ENCODE results near the gene SUN5.

SUN5 gene

GRCh38 chr20:32995802-32996201 is 8.4 kb downstream of the SUN5 start:
- DNase-seq (ENCODE audit: low spot score), result no peak

DNA sequence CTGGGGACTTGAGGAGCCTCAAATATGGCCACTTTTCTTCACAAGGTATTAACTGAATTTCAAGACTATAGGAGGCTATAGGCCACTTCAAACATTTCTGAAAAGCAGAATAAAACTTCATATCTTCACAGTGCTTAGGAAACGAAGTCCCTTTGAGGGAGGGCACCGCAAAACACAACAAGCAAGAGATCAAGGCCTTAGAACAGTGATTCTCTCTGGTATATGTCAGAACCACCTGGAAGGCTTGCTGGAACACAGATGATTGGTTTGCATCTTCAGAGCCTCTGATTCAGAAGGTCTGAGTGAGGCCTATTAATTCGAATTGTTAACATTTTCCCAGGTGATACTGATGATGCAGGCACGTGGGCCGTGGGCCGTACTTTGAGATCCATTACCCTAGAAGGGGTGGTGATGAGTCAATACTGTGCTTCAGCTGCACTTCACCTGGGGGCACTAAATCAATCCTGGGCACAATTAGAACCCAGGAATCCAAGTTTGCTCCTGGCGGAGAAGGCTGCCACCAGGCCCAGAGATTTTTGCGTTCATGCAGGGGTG is 10.7 kb downstream of the SUN5 start:
- no peak for DNase-seq (ENCODE audit: low spot score)

DNA sequence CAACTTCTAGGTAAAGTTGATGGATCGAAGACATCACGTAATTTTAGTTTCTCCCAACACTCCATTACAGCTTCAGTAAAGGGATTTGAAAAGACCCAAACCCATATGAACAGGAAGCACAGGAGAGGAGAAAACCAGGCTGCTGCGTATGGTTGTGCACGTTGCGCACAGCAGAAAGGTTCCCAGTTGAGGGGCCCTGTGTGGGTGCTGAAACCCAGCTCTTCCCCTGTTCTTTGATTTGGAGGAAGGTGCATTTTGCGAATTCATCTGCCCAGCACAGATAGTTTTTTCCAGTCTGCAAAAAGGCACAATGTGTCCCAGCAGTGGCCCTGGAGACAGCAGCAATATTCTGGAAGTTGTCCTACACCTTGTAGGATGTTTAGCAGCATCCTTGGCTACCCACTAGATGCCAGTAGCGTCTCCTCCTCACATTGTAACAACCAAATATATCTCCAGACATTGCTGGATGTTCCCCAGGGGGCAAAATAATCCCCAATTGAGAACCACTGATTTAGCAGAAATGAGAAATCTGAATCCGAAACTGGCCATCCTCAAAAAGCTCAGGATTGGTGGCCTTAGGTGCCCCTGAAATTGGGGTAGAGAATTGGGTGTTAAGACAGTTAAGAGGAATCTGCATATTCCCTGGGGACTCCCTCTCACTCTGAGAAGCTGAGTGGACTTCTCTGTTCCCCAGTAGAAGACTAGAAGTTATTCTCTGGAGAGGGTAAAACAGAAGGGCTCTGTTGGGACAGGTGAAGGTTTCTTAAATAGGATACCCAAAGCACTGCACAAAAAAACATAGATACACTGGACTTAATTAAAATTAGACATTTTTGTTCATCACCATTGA is 12.2 kb downstream of the SUN5 start:
- DNase-seq (ENCODE audit: low spot score), result no peak

DNA sequence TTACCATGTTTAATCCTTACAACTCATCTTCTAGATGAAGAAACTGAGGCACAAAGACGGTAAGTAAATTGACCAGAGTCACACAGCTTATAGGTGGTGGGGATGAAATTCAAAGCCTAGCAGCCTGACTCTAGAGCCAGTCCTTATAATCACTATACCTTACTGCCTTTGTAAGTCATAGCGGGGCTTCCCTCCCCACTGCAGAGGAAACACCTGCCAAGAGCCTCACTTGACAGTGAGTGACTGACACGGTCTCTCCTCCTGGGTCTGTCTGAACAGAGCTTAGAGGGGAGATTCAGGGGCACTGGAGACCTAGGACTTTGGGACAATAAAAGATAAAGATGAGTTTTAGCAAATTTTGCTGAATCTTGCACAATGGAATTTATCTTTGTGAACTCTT is 12.8 kb downstream of the SUN5 start:
- no peak for DNase-seq (ENCODE audit: low spot score)

GRCh38 chr20:32990426-32990825 is 13.8 kb downstream of the SUN5 start:
- DNase-seq (ENCODE audit: low spot score), result no peak

GRCh38 chr20:32989507-32990283 is 14.5 kb downstream of the SUN5 start:
- no peak for DNase-seq (ENCODE audit: low spot score)

GRCh38 chr20:32988008-32988407 is 16.2 kb downstream of the SUN5 start:
- DNase-seq (ENCODE audit: low spot score), result no peak

DNA sequence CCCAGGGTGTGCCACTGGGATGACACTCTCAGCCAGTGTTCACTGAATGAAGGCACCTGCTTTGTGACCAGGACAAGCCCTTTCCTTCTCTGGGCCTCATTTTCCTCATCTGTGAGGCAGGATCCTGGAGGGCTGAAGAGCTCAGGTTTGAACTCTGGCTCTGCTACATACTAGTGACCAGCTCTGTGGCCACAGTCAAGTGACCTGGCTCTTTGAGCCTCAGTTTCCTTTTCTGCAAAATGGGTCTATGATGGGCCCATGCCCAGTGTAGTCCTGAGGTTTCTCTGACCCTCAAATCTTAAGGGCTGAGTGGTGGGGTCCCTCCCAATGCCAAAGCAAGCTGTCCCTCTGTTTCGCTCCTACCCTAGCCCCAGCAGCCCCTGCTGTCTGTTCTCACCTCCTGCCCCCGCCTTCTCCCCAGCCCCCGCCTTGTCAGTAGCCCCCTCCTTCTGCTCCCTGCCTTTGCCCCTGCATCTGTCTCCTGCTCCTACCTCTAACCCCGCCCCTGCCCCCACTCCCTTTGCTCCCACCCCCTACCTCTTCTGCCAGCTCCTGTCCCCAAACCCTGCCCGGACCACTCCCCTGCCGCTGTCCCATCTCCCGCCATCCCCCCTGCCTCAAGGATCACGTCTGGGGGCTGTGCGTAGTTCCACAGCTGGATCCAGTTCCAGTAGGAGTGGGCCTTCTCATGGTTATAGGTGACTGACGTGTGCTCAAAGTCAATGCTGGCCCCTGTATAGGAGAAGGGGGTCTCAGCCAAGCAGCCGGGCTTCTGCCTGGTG is 17.0 kb downstream of the SUN5 start:
- no peak for DNase-seq (ENCODE audit: low spot score)

- DNase-seq (ENCODE audit: low spot score), result no peak
Measured at GRCh38 chr20:32986331-32986966, 17.8 kb downstream of the SUN5 start.

DNA sequence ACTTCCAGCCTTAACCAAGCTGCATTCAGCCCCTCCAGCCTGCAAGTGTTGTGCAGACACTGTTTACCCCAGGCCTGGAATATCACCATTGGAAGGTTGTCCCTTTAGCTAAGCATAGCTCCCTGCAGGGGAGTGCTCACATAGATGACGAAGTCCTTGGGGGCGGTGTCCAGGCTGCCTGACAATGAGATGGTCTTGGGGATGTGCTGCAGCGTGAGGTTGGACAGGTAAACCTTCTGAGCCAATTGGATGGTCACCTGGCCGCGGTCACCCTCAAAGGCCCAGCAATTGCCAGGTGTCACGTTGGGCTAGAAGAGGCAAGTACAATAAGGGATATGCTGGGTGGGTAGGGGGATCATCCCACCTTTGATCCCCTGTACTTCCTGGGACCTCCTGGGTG is 18.6 kb downstream of the SUN5 start:
- DNase-seq (ENCODE audit: low spot score), result no peak

- DNase-seq (ENCODE audit: low spot score), result no peak
Measured at GRCh38 chr20:32984631-32985354, 19.4 kb downstream of the SUN5 start.

- no peak for DNase-seq (ENCODE audit: low spot score)
Measured at GRCh38 chr20:32984196-32984595, 20.0 kb downstream of the SUN5 start.

- no peak for DNase-seq (ENCODE audit: low spot score)
Measured at GRCh38 chr20:32983459-32984112, 20.6 kb downstream of the SUN5 start.

DNA sequence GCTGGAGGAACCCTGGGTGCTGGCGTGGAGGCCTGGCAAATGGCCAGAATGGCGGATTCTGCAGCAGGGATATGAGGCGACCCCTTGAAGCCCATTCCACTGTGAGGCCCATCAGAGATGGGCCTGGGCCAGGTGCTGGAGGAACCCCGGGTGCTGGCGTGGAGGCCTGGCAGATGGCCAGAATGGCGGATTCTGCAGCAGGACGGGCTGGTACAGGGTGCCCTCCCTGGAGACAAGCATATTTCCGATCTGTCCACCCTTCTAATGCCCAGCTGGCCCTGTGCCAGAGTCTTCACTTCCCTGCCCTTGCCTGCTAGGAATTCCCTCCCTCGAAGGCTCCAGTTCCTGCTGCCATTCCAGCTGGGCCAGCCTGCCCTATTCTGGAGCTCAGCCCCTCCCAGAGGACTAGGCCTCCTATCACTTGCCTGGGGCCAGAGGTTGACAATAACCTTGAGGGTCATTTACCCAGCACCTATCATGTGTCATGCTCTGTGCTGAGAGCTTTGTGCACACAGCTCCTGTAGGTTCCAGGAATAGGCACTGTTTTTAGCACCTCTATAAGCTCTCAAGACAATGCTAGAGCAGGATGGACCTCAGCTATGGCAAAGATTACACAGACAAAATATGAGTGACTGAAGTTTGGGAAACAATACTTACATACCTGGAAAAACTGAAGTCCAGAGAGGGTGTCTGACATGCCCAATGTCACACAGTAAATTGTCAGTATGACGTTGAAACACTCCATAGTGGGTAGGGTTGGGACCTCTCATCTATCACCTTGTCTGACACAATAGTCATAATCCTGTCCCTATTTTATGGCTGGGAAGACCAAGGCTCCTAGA is 21.4 kb downstream of the SUN5 start:
- no peak for DNase-seq (ENCODE audit: low spot score)

DNA sequence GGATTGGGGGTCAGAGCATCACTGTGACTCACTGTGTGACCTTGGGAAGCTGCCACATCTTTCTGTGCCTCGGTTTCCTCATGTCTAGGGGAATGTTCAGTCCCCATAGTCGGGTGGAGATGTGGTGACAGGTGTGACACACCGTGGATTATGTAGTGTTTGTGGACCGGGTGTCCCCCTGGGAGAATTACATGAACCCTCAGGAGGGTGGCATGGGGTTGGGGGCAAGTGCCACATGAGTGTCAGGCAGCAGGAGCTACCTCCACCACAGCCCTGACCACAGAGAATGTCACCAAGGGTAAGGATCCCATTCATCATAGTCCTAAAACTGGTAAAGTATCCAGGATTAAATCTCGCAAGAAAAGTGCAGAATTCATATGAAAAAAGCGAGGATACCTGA is 23.2 kb downstream of the SUN5 start:
- DNase-seq (ENCODE audit: low spot score), result no peak

GRCh38 chr20:32980131-32980941 is 23.9 kb downstream of the SUN5 start:
- no peak for DNase-seq (ENCODE audit: low spot score)

DNA sequence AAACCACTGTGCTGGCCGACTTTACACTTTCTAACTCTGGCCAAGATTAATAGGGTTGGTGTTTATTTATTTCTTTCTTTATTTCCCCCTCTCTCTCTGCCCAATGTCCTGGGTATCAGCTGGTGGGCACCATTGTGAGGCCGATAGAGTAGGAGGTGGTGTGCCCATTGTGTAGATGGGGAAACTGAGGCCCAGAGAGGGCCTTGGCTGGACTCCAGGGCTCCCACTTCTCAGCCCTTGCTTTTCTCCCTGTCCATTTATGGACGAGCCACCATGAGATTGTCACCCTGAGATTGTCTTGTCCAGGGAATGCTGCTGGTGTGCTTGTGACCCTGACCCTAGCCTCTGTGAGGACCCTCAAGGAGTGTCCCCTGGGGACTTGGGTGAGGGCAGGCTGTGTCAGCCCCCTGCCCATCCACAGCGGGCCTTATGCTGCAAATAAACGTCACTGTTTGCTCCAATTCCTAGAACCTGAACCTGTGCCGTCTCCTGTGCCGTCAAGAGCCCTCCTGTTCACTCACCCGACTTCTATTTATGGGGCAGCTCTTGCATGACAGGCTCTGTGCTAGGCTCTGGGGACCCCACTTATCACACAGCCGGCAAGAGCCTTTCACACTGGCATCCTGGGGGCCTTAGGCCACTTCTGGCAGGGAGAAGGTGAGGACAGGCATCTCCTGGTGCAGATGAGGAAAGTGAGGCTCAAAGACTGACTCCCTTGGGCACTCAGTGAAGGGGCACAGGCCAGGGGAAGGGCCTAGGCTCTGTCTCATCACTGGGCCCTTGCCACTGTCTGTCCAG is 24.8 kb downstream of the SUN5 start:
- no peak for DNase-seq (ENCODE audit: low spot score)

- no peak for DNase-seq (ENCODE audit: low spot score)
Measured at GRCh38 chr20:32978009-32978335, 26.3 kb downstream of the SUN5 start.
